Ishikawa (cell line): ENCODE data around the gene ODAM.

ENCODE experiments used
- CEBPB ChIP-seq: IDR thresholded peaks from 2 replicates; pipeline ENCODE4 v1.6.1; 2012
- CREB1 ChIP-seq: IDR thresholded peaks from 2 replicates; pipeline ENCODE4 v1.6.1; 2012; ENCODE audit warnings: low read depth
- EGR1 ChIP-seq: IDR thresholded peaks from 2 replicates; pipeline ENCODE4 v1.6.1; 2012
- EP300 ChIP-seq: IDR thresholded peaks from 2 replicates; pipeline ENCODE4 v1.6.1; 2012; ENCODE audit warnings: borderline replicate concordance
- NFIC ChIP-seq: IDR thresholded peaks from 2 replicates; pipeline ENCODE4 v1.6.1; 2012
- RAD21 ChIP-seq: IDR thresholded peaks from 2 replicates; pipeline ENCODE4 v1.6.1; 2012; ENCODE audit warnings: low read depth
- TEAD4 ChIP-seq: IDR thresholded peaks from 2 replicates; pipeline ENCODE4 v1.6.1; 2012
- YY1 ChIP-seq: IDR thresholded peaks from 2 replicates; pipeline ENCODE4 v1.6.1; 2012; ENCODE audit warnings: low read depth

DNA sequence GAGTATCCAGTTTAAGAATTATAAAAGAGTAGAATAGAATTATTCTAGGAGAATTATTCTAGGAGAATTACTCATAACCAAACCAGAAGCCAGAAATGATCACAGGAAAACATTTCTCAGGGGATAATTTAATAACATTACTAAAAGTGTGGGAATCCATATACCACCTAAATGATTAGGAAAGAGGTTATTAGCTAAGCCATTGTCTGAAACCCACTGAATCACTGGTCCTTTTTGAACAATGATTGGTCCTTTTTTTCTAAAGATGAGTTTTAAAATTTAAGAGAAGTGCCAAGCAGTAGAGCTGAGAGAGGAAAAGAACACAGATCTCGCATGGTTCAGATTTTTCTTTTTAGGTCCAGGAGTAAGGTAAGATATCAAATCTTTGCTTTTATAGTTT, at the start of gene ODAM:
- no peak for TF ChIP-seq EP300
- TF ChIP-seq CEBPB: no peak
- TF ChIP-seq TEAD4: no peak
- no peak for TF ChIP-seq CREB1
- TF ChIP-seq YY1: no peak
- no peak for TF ChIP-seq RAD21
- TF ChIP-seq EGR1: no peak
- no peak for TF ChIP-seq NFIC
